Endothelial cell of umbilical vein (primary cell): Measurements from ENCODE around the gene ULK4.

ENCODE experiments used
- CTCF ChIP-seq, 2 donors: IDR thresholded peaks; 1 replicate in 1 of 2; 2 replicates in 1 of 2; pipeline ENCODE4 v1.5.1; 2011; ENCODE audit warnings: low read length in 2 of 2, mild to moderate bottlenecking in 2 of 2, moderate library complexity in 2 of 2, control low read depth in 1 of 2, inconsistent platforms in 1 of 2, low read depth in 1 of 2; ENCODE audit not compliant: insufficient read depth in 1 of 2; ENCODE audit errors: extremely low read depth in 1 of 2
- EZH2 ChIP-seq: IDR thresholded peaks from 2 replicates; pipeline ENCODE4 v1.6.1; 2012; ENCODE audit warnings: borderline replicate concordance, low read depth, mild to moderate bottlenecking, moderate library complexity, low read length, inconsistent platforms; ENCODE audit not compliant: severe bottlenecking
- JUN ChIP-seq: IDR thresholded peaks from 2 replicates; pipeline ENCODE4 v1.6.1; 2011; ENCODE audit warnings: borderline replicate concordance, low read depth; ENCODE audit not compliant: insufficient read length, insufficient read depth
- MAX ChIP-seq: IDR thresholded peaks from 2 replicates; pipeline ENCODE4 v1.6.1; 2011; ENCODE audit not compliant: insufficient read depth, insufficient read length
- POLR2A ChIP-seq: IDR thresholded peaks from 2 replicates; pipeline ENCODE4 v1.6.1; 2012; ENCODE audit warnings: low read depth, mild to moderate bottlenecking, control low read depth, low read length
- POLR2AphosphoS5 ChIP-seq: IDR thresholded peaks from 2 replicates; pipeline ENCODE4 v1.6.1; 2012; ENCODE audit warnings: low read depth, mild to moderate bottlenecking, control low read depth, low read length, moderate library complexity; ENCODE audit not compliant: insufficient read depth

- TF ChIP-seq CTCF (IDR thresholded peaks at IDR 0.05; ENCODE audit: extremely low read depth in 1 of 2, insufficient read depth in 1 of 2, low read depth in 1 of 2, low read length in 2 of 2) (no peak), MAX (no peak), POLR2A (no peak), EZH2 (no peak), POLR2AphosphoS5 (no peak), JUN (no peak)
Observed at GRCh38 chr3:41213588-41213987, 748.3 kb downstream of the ULK4 start.
